DOHH2 (cell line): Measurements from ENCODE around the gene TMTC3.

Experiments used
- CTCF ChIP-seq: fragments of 200-600 bp; sonication (generic); IDR thresholded peaks from one replicate; pipeline ENCODE4 v1.5.1; 2014; ENCODE audit warnings: antibody characterized with exemption, mild to moderate bottlenecking, low read depth, low read length; ENCODE audit not compliant: poor library complexity, severe bottlenecking
- EZH2phosphoT487 ChIP-seq: fragments of 200-600 bp; sonication (generic); IDR thresholded peaks from 2 replicates; pipeline ENCODE4 v1.6.1; 2017; ENCODE audit warnings: borderline replicate concordance, mild to moderate bottlenecking, antibody characterized with exemption, low read length, moderate library complexity, mixed read lengths

- TF ChIP-seq CTCF = no peak
- TF ChIP-seq EZH2phosphoT487 = no peak
Observed at GRCh38 chr12:88242939-88243338, 100.8 kb downstream of the TMTC3 start.
